ENCODE measurements around the gene KDM6A. TPM values are rescaled to one million over a fixed set of nuclear protein-coding genes. Genes with fewer than 3 reads are reported as not detected.
A peak's percentile ranks its signal among the peaks of the same experiment; 100 is the strongest.

The KDM6A gene
- total and polyA plus RNA-seq, 9 of the 15 experiments (the other 6 are each of a cell fraction or from before 2014, with no cell fraction given), result 8.4 to 34.3 (median 22.9) TPM

GRCh38 chrX:44828008-44828605, 44.9 kb upstream of the KDM6A start (continued):
- TF ChIP-seq, protein P1, sequence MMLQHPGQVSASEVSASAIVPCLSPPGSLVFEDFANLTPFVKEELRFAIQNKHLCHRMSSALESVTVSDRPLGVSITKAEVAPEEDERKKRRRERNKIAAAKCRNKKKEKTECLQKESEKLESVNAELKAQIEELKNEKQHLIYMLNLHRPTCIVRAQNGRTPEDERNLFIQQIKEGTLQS (IDR thresholded peaks at IDR 0.05), result peak; percentile 60
- TF ChIP-seq, protein P1 (CRISPR knock-in tag; conservative IDR thresholded peaks at IDR 0.05), result no peak
- no peak for TF ChIP-seq ZBTB40 (IDR thresholded peaks at IDR 0.05)
- no peak for TF ChIP-seq ZBTB40 (CRISPR knock-in tag; IDR thresholded peaks at IDR 0.05)
- TF ChIP-seq MAFG (tag; conservative IDR thresholded peaks at IDR 0.05), result no peak
- no peak for TF ChIP-seq PCBP2 (IDR thresholded peaks at IDR 0.05; ENCODE audit: low read depth, low read length, poor library complexity, severe bottlenecking)
- TF ChIP-seq HNRNPH1 (optimal IDR thresholded peaks at IDR 0.05; ENCODE audit: low read depth, low read length), result no peak
- TF ChIP-seq NR2C2 (CRISPR knock-in tag; IDR thresholded peaks at IDR 0.05), result no peak
- TF ChIP-seq NR2C2 (tag; IDR thresholded peaks at IDR 0.05), result no peak
- no peak for TF ChIP-seq EWSR1 (IDR thresholded peaks at IDR 0.05; ENCODE audit: borderline replicate concordance, low read depth, partially characterized antibody)
- TF ChIP-seq ZSCAN32 (CRISPR knock-in tag; IDR thresholded peaks at IDR 0.05), result no peak
- TF ChIP-seq, protein P2, sequence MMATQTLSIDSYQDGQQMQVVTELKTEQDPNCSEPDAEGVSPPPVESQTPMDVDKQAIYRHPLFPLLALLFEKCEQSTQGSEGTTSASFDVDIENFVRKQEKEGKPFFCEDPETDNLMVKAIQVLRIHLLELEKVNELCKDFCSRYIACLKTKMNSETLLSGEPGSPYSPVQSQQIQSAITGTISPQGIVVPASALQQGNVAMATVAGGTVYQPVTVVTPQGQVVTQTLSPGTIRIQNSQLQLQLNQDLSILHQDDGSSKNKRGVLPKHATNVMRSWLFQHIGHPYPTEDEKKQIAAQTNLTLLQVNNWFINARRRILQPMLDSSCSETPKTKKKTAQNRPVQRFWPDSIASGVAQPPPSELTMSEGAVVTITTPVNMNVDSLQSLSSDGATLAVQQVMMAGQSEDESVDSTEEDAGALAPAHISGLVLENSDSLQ (IDR thresholded peaks at IDR 0.05), result peak; percentile 61
- no peak for TF ChIP-seq PHF20 (IDR thresholded peaks at IDR 0.05; ENCODE audit: partially characterized antibody)
- TF ChIP-seq FOXO4 (CRISPR knock-in tag; IDR thresholded peaks at IDR 0.05), result no peak
- peak; percentile 53 for TF ChIP-seq FOSL1 (tag; conservative IDR thresholded peaks at IDR 0.05)
